GM20431 (cell line): ENCODE measurements around the gene C5AR2.

ENCODE experiments used
- in situ Hi-C: fragments of 300-500 bp; cut with MseI, MboI; formaldehyde crosslinking; loops from one replicate; pipeline ENCODE4 v1.15.0; 2020; ENCODE audit warnings: low sequenced_read_pairs; ENCODE audit not compliant: unreplicated experiment

The C5AR2 gene

DNA sequence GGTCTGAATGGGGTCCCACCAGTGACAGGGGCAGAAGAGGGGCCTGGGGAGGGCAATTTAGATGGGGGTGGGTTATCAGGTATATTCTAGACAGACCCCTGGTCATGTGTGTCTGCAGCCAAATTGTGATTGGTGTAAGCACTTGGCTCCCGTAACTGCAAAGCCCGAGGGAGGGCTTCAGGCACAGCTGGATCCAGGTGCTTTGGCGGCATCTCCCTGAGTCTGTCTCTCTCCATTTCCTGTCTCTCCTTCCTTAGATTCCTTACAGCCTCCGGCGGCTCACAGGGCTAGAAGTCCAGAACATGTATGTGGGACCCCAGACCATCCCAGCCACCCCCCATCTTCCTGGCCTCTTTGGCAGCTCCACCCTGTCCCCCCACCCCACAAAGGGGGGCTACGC is 48.6 kb downstream of the C5AR2 start:
- in situ Hi-C loops: loop anchor here (25.0 kb wide), 1 partner anchor 93 kb away; no protein-coding TSS in a partner anchor

DNA sequence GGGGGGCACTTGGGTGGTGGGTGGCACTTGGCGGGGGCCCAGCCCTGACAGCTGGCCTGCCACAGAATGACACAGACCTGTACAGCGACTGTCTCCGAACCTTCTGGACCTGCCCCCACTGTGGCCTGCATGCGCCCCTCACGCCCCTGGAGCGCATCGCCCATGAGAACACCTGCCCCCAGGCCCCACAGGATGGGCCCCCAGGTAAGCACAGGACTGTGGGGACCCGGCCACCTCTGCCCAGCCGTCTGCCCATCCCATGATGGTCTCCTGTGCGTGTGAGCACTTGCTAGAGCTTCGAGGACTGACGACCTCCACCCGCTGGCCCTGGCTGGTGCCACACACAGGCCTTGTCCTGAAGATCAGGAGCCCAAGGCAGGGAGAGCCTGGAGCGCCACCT is 49.1 kb downstream of the C5AR2 start:
- in situ Hi-C loops: loop anchor here (25.0 kb wide), 1 partner anchor 94 kb away; no protein-coding TSS in a partner anchor

DNA sequence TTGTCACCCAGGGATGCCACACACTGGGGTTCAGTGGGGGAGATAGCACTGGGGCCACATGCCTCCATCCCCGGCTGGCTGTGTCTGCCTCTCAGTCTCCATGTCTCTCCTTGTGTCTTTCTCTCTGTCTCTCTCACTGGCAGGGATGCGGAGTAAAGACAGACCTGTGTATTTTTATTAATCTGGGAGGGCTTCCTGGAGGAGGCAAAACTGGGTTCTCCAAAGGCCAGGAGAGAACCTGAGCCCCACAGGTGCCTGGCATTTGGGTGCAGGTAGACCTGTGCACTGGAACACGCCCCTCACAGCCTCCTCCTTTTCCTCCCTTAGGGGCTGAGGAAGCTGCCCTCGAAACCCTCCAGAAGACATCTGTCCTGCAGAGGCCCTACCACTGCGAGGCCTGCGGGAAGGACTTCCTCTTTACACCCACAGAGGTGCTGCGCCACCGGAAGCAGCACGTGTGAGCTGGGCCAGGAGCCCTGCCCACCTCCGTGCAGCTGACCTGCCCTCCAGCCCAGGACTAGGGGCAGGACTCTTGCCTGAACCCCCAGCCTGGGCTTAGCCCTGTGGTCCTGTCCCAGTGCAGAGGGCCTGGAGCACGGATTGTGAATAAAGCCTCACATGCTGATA is 49.8 kb downstream of the C5AR2 start:
- in situ Hi-C loops: loop anchor here (25.0 kb wide), 1 partner anchor 94 kb away; no protein-coding TSS in a partner anchor

DNA sequence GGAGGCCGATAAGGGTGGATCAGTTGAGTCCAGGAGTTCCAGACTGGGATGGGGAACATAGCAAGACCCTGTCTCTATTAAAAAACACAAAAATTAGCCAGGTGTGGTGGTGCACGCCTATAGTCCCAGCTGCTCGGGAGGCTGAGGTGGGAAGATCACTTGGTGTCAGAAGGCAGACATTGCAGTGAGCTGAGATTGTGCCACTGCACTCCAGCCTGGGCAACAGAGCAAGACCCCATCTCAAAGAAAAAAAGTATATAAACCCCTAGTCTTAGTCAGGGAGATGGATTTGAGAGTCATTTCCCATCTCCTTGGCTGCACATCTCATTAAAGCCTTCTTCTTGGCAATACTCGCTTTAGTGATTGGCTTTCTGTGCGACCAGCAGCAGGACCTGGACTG is 51.9 kb downstream of the C5AR2 start:
- in situ Hi-C loops: loop anchor here (25.0 kb wide), 1 partner anchor 97 kb away; no protein-coding TSS in a partner anchor

DNA sequence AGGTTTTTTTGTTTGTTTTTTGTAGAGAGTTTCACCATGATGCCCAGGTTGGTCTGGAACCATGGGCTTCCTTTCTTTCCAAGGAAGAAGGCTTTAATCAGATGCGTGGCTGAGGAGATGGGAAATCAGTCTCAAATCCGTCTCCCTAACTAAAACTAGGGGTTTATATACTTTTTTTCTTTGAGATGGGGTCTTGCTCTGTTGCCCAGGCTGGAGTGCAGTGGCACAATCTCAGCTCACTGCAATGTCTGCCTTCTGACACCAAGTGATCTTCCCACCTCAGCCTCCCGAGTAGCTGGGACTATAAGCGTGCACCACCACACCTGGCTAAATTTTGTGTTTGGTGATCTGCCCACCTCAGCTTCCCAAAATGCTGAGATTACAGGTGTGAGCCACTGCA is 52.6 kb downstream of the C5AR2 start:
- in situ Hi-C loops: loop anchor here (25.0 kb wide), 1 partner anchor 97 kb away; no protein-coding TSS in a partner anchor

DNA sequence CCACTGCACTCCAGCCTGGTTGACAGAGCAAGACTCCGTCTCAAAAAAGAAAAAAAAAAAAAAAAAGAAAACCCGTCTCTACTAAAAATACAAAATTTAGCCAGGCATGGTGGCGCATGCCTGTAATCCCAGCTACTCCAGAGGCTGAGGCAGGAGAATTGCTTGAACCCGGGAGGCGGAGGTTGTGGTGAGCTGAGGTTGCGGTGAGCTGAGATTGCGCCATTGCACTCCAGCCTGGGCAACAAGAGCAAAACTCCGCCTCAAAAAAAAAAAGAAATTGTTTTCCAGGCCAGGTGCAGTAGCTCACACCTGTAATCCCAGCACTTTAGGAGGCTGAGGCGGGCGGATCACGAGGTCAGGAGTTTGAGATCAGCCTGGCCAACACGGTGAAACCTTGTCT is 54.6 kb downstream of the C5AR2 start:
- in situ Hi-C loops: loop anchor here (25.0 kb wide), 1 partner anchor 99 kb away; no protein-coding TSS in a partner anchor

DNA sequence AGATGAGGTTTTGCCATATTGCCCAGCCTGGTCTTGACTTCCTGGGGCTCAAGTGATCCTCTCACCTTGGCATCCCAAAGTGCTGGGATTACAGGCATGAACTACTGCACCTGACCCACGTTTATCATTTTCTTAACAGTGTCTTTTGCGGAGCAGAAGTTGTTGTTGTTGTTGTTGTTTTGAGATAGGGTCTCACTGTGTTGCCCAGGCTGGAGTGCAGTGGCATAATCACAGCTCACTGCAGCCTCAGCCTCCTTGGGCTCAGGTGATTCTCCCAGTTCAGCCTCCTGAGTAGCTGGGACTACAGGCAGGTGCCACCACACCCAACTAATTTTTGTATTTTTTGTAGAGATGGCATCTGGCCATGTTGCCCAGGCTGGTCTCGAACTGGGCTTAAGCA is 55.6 kb downstream of the C5AR2 start:
- in situ Hi-C loops: loop anchor here (25.0 kb wide), 1 partner anchor 100 kb away; no protein-coding TSS in a partner anchor

DNA sequence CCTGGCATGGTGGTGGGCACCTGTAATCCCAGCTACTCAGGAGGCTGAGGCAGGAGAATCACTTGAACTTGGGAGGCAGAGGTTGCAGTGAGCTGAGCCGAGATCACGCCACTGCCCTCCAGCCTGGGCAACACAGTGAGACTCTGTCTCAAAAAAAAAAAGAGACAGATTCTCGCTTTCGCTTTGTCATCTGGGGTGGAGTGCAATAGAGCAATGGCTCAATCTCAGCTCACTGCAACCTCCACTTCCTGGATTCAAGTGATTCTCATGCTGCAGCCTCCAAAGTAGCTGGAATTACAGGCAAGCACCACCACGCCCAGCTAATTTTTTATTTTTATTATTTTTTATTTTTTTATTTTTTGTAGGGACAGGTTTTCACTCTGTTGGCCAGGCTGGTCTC is 56.7 kb downstream of the C5AR2 start:
- in situ Hi-C loops: loop anchor here (25.0 kb wide), 1 partner anchor 101 kb away; no protein-coding TSS in a partner anchor

DNA sequence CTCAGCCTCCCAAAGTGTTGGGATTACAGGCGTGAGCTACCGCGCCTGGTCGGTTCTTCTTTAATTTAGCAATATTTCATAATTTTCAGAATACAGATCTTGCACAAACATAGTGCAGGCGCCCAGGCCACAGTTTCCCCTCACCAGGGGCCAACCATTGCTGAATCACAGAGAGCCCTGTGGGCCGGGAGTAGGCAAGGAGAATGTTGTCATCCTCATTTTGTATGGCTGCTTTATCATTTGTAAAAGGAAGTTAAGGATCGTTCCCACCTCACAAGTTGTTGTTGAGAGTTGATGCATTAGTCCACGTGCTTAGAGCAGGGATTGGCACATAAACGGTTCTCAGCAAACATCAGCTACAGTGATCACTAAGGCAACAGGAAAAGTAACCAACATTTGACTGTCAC is 57.2 kb downstream of the C5AR2 start:
- in situ Hi-C loops: loop anchor here (25.0 kb wide), 1 partner anchor 102 kb away; no protein-coding TSS in a partner anchor

DNA sequence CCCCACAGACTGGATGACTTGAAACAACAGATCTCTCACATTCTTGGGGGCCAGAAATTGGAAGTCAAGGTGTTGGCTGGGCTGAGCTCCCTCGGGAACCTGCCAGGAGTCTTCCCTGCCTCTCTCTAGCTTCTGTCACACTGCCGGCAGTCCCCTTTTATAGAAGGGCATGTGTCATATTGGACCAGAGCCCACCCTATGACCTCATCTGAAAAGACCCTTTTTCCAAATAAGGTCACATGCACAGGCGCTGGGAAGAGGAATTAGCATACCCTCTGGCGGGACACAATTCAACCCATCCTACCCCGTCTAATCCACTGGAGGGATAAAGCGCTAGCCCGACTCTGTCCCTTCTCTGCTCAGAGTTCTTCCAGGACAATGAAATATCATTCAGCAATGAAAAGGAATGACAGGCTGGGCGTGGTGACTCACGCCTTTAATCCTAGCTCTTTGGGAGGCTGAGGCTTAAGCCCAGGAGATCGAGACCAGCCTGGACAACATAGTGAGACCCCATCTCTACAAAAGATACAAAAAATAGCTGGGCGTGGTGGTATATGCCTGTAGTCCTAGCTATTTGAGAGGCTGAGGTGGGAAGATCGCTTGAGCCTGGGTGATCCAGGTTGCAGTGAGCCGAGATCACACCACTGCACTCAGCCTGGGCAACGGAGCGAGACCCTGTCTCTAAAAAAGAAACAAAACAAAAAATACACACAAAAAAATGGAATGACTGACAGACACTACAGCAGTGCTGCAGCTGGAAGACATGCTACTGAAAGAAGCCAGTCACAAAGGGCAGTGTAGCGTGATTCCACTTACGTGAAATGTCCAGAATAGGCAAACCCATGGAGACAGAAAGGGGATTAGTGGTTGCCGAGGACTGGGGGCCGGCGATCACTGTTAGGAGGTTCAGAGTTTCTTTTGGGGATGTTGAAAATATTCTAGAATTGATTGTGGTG is 58.8 kb downstream of the C5AR2 start:
- in situ Hi-C loops: loop anchor here (25.0 kb wide), 1 partner anchor 104 kb away; no protein-coding TSS in a partner anchor

DNA sequence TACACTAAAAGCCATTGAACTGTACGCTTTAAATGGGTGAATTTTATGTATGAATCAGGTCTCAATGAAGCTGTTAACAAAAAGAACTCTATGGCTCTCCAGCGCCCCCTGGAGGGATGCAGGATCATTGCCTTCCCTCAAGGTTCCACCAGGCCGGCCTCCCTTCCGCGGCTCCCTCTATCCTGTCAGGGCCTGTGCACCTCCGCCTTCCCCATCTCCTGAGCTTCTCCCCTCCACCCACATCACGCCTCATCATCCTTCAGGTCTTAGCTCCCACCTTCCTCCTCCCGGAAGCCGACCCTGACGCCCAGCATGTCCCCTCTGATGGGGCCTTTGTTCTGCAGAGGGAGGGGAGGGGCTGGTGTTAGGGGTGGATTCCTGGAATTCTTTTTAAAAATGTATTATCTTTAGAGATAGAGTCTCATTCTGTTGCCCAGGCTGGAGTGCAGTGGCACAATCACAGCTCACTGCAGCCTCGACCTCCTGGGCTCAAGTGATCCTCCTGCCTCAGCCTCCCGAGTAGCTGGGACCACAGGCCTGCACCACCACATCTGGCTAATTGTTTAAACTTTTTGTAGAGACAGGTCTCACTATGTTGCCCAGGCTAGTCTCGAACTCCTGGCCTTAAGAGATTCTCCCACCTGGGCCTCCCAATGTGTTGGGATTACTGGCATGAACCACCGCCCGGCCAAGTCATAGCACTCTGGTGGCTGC is 59.7 kb downstream of the C5AR2 start:
- in situ Hi-C loops: loop anchor here (25.0 kb wide), 1 partner anchor 104 kb away; no protein-coding TSS in a partner anchor
